ENCODE data around the gene GSN.

GSN gene

GRCh38 chr9:121246821-121247561 lies 21.0 kb upstream of the GSN start:
- peak; percentile 91 for DNase-seq

- DNase-seq, result no peak
These were observed 18.4 kb upstream of the GSN start for GRCh38 chr9:121249563-121249962.

GRCh38 chr9:121252104-121252851 lies 15.7 kb upstream of the GSN start:
- no peak for DNase-seq

- no peak for DNase-seq
These were observed 14.8 kb upstream of the GSN start for GRCh38 chr9:121253162-121253561.

GRCh38 chr9:121253821-121254501 lies 14.0 kb upstream of the GSN start:
- no peak for DNase-seq

GRCh38 chr9:121259498-121259897 lies 8.5 kb upstream of the GSN start:
- DNase-seq, result no peak

GRCh38 chr9:121259935-121260334 lies 8.0 kb upstream of the GSN start:
- DNase-seq, result no peak

GRCh38 chr9:121260457-121261106 lies 7.4 kb upstream of the GSN start:
- DNase-seq, result no peak

- peak; percentile 44 for DNase-seq
These were observed 6.9 kb upstream of the GSN start for GRCh38 chr9:121261107-121261460.

- DNase-seq, result no peak
These were observed 6.2 kb upstream of the GSN start for GRCh38 chr9:121261755-121262154.

GRCh38 chr9:121262423-121262822 lies 5.5 kb upstream of the GSN start:
- no peak for DNase-seq

GRCh38 chr9:121262953-121263352 lies 5.0 kb upstream of the GSN start:
- no peak for DNase-seq

- DNase-seq, result no peak
These were observed 1.6 kb upstream of the GSN start for GRCh38 chr9:121266356-121266755.

GRCh38 chr9:121266906-121267650 lies 884 bp upstream of the GSN start:
- DNase-seq, result no peak

GRCh38 chr9:121268598-121268850 lies 562 bp downstream of the GSN start:
- DNase-seq, result peak; percentile 24

GRCh38 chr9:121268851-121269641 lies 1.1 kb downstream of the GSN start:
- DNase-seq, result peak; percentile 78

GRCh38 chr9:121269642-121270254 lies 1.8 kb downstream of the GSN start:
- peak; percentile 42 for DNase-seq

- peak; percentile 92 for DNase-seq
These were observed 3.7 kb downstream of the GSN start for GRCh38 chr9:121271368-121272341.

- DNase-seq, result no peak
These were observed 4.5 kb downstream of the GSN start for GRCh38 chr9:121272401-121272948.
